GM18519 (cell line): ENCODE results near the gene OTULIN.

Experiments used
- ATAC-seq: cut with Tn5 transposase; IDR thresholded peaks from one replicate; pipeline ENCODE4 v1.9.1; 2021; ENCODE audit warnings: mild to moderate bottlenecking, moderate library complexity; ENCODE audit not compliant: unreplicated experiment, low FRiP score

OTULIN gene

GRCh38 chr5:14738050-14738449, 73.5 kb downstream of the OTULIN start:
- no peak for ATAC-seq

GRCh38 chr5:14739538-14739937, 75.0 kb downstream of the OTULIN start:
- no peak for ATAC-seq

GRCh38 chr5:14739981-14740380, 75.5 kb downstream of the OTULIN start:
- ATAC-seq: no peak

- ATAC-seq: no peak
Observed at GRCh38 chr5:14741131-14741530, 76.6 kb downstream of the OTULIN start.

- no peak for ATAC-seq
Observed at GRCh38 chr5:14741801-14742440, 77.4 kb downstream of the OTULIN start.

- ATAC-seq: no peak
Observed at GRCh38 chr5:14742498-14742897, 78.0 kb downstream of the OTULIN start.

GRCh38 chr5:14743601-14744295, 79.2 kb downstream of the OTULIN start:
- peak; percentile 21 for ATAC-seq

GRCh38 chr5:14744296-14745187, 80.0 kb downstream of the OTULIN start:
- peak; percentile 41 for ATAC-seq

- ATAC-seq: no peak
Observed at GRCh38 chr5:14745188-14745563, 80.7 kb downstream of the OTULIN start.

GRCh38 chr5:14745753-14746152, 81.2 kb downstream of the OTULIN start:
- ATAC-seq: no peak

- no peak for ATAC-seq
Observed at GRCh38 chr5:14748180-14748900, 83.8 kb downstream of the OTULIN start.
